Epithelial cell of esophagus (primary cell): Measurements from ENCODE around the gene KRTAP1-3.

Experiments used
- DNase-seq: peaks from one replicate; pipeline ENCODE4 v3.0.0; 2010; ENCODE audit warnings: low read depth
- H3K4me3 ChIP-seq: 2 replicates; pipeline ENCODE4 v1.5.1; 2011; ENCODE audit warnings: mild to moderate bottlenecking, low read length, control low read depth
- TF ChIP-seq, protein P1 (sequence below): IDR thresholded peaks from 2 replicates; pipeline ENCODE4 v1.5.1; 2011; ENCODE audit warnings: low read depth, mild to moderate bottlenecking, low read length, control low read depth, inconsistent platforms; ENCODE audit not compliant: insufficient read depth; ENCODE audit errors: missing control alignments

Gene KRTAP1-3

DNA sequence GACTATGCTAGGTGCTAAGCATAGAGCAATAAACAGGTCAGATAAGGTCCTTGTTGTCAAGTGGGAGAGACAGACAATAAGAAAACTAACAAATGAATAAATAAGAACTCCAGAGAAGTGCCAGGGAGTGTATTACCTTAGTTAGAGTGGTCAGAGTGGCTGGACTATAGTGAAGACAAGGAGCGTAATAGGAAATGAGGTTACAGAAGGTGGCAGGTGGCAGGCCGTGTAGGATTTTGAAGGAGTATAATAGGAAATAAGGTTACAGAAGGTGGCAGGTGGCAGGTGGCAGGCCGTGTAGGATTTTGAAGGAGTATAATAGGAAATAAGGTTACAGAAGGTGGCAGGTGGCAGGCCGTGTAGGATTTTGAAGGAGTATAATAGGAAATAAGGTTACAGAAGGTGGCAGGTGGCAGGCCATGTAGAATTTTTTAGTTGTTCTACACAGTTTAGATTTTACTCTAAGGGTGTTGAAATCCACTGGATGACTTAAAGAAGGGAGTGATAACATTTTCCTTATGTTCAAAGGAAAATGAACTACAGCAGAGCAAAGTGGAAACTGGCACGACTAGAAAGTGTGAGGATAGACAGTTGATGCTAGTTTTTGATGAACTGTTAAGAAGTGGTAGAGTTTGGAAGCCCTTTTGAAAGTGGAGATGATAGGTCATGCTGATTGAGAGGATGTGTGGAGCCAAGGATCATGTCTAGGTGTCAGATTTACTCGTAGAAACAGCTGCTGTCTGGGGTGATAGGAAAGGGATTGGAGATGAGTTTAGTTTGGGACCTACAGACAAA, 22.2 kb downstream of the KRTAP1-3 start:
- TF ChIP-seq, protein P1, sequence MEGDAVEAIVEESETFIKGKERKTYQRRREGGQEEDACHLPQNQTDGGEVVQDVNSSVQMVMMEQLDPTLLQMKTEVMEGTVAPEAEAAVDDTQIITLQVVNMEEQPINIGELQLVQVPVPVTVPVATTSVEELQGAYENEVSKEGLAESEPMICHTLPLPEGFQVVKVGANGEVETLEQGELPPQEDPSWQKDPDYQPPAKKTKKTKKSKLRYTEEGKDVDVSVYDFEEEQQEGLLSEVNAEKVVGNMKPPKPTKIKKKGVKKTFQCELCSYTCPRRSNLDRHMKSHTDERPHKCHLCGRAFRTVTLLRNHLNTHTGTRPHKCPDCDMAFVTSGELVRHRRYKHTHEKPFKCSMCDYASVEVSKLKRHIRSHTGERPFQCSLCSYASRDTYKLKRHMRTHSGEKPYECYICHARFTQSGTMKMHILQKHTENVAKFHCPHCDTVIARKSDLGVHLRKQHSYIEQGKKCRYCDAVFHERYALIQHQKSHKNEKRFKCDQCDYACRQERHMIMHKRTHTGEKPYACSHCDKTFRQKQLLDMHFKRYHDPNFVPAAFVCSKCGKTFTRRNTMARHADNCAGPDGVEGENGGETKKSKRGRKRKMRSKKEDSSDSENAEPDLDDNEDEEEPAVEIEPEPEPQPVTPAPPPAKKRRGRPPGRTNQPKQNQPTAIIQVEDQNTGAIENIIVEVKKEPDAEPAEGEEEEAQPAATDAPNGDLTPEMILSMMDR, result no peak
- H3K4me3 ChIP-seq, result no peak overlapping the region
- no peak for DNase-seq

DNA sequence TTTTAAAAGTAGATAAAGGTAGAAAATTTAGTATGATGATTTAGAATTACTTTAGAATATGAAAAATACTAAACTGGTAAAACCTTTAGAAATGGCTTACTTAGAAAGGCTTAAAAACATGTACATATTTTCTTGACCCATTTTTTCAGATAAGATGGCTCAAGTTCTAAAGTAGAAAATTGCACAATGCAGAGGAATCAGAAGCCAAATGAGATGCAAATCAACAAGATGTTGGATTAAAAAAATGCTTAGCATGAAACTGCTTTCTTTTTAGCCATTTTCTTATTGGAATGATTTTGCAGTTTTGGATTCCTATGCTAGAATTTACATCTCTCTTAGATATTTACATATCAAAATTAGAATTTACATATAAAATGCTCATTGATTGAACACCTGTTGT, 24.2 kb downstream of the KRTAP1-3 start:
- TF ChIP-seq, protein P1, result no peak
- no peak for DNase-seq
- no peak overlapping the region for H3K4me3 ChIP-seq

DNA sequence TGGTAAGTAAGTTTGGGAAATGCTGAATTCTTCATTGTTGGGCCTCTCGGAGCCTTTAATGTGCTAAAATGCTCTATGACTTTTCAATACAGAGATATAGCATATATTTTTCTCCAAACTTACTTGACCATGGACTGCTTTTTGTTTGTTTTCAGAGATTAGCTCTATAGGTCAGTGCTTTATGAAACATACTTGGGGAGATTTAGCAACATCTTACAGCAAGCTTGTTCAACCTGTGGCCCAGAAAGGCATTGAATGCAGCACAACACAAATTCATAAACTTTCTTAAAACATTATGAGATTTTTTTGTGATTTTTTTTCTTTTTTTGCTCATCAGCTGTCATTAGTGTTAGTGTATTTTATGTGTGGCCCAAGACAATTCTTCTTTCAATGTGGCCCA, 24.7 kb downstream of the KRTAP1-3 start:
- DNase-seq, result no peak
- no peak overlapping the region for H3K4me3 ChIP-seq
- TF ChIP-seq, protein P1, result no peak

DNA sequence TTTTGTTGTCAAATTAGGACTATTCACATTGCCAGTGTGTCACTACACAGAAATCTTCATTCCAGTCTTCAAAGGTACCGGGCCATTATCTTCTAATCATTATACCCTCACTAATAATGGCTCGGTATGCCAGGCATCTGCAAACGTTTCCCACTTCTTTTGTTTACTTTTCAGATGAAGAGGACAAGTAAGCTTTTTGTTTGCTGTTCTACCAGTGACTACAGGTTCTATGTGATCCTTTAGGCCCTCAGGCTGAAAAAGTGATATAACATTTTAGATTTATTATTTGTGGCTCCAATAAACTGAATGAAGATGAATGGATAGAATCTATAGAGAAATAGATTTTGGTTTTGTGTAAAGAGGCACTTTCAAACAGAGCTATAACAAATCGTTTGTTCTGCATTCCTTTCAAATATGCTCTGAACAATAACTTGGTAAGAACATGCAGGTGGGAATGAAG, 25.3 kb downstream of the KRTAP1-3 start:
- DNase-seq, result peak; percentile 27
- TF ChIP-seq, protein P1, result no peak
- H3K4me3 ChIP-seq, result no peak overlapping the region

DNA sequence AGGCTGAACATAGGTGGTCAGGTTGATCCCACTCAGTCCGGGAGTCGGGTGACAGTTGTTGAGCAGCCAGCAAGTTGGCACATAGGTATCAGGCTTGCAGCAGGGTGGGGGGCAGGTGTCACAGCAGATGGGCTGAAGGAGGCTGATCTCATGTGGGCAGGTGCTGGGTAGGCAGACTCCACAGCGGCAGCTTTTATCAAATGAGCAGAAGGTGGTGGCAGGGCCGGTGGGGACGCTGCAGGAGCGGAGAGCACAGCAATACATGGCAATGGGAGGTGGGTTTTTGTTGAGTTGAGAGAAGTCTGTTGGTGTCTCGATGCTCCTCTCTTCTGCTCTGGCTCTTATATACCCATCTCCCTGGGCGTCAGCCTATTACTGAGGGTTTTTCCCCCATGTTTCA, 25.9 kb downstream of the KRTAP1-3 start, which contains the start of gene KRTAP3-1:
KRTAP3-1 (minus strand) TSS at position 318 of the 400 bp plus-strand sequence; CDS start at position 264, 54 bp downstream.
- H3K4me3 ChIP-seq, result no peak within 1 kb of the TSS
- DNase-seq, result no peak
- TF ChIP-seq, protein P1, result no peak

DNA sequence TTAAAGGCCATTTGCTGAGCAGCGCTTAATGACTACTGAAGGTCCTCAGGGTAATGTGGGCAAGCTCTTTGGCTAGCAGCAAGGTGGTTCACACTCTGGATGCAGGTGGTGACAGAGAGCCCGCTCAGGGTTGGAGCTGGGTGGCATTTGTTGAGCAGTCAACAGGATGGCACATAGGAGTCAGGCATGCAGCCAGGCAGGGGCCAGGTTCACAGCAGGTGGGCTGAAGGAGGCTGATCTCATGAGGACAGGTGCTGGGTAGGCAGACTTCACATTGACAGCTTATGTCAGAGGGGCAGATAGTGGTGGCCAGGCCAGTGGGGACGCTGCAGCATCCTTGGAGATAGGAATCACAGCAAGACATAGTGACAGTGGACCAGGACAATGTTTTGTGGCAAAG, 30.3 kb downstream of the KRTAP1-3 start:
- TF ChIP-seq, protein P1, result no peak
- no peak overlapping the region for H3K4me3 ChIP-seq
- DNase-seq, result no peak

DNA sequence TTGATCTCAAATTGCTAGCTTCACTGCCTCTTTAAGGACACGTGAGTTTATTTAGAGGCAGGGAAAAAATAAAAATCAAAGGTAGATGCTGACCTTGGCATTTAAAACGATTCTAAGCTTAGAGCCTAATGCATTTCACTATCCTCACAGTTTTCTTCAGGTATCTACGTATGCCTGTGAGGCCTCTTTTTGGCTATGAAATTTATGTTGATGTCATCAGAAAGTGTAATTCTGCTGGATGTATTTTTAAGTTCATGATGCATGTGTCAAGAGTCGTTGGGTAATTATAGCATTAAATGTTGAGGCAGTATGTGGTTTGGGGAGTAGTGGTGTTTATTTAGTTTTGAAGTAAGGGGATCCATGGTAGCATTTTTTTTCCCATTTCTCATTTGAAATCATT, 30.7 kb downstream of the KRTAP1-3 start:
- no peak overlapping the region for H3K4me3 ChIP-seq
- TF ChIP-seq, protein P1, result no peak
- no peak for DNase-seq
